Loucy (cell line): ENCODE data around the gene PAM16.

Experiments used
- H2AFZ ChIP-seq: fragments of 200-600 bp; sonication (generic); 2 replicates; pipeline ENCODE4 v1.6.0; 2016; ENCODE audit warnings: antibody characterized with exemption, mild to moderate bottlenecking, low read length, moderate library complexity
- H3F3A ChIP-seq: fragments of 200-600 bp; 2 replicates; pipeline ENCODE4 v1.6.0; 2016; ENCODE audit warnings: antibody characterized with exemption, low read depth, mild to moderate bottlenecking
- H3K27me3 ChIP-seq: fragments of 200-600 bp; sonication (generic); 2 replicates; pipeline ENCODE4 v1.6.1; 2014; ENCODE audit warnings: low read length, mild to moderate bottlenecking; ENCODE audit not compliant: insufficient read depth, poor library complexity, severe bottlenecking
- H3K36me3 ChIP-seq: fragments of 200-600 bp; sonication (generic); 2 replicates; pipeline ENCODE4 v1.6.1; 2016; ENCODE audit warnings: low read length; ENCODE audit not compliant: insufficient read depth
- H3K4me1 ChIP-seq: fragments of 200-600 bp; sonication (generic); 2 replicates; pipeline ENCODE4 v1.5.1; 2014; ENCODE audit warnings: low read length, mild to moderate bottlenecking; ENCODE audit not compliant: insufficient read depth, poor library complexity, severe bottlenecking
- H3K4me2 ChIP-seq: fragments of 200-600 bp; sonication (generic); 2 replicates; pipeline ENCODE4 v1.6.0; 2014; ENCODE audit warnings: antibody characterized with exemption, low read length, low read depth, mild to moderate bottlenecking; ENCODE audit not compliant: poor library complexity, severe bottlenecking
- H3K4me3 ChIP-seq: fragments of 200-600 bp; sonication (generic); 2 replicates; pipeline ENCODE4 v1.5.1; 2014; ENCODE audit warnings: low read length, mild to moderate bottlenecking, mixed read lengths; ENCODE audit not compliant: poor library complexity, severe bottlenecking
- H3K79me2 ChIP-seq: fragments of 200-600 bp; sonication (generic); 2 replicates; pipeline ENCODE4 v1.6.1; 2014; ENCODE audit warnings: low read length; ENCODE audit not compliant: insufficient read depth
- H3K9ac ChIP-seq: fragments of 200-600 bp; sonication (generic); 2 replicates; pipeline ENCODE4 v1.6.0; 2014; ENCODE audit warnings: mild to moderate bottlenecking, low read depth, low read length, moderate library complexity; ENCODE audit not compliant: poor library complexity, severe bottlenecking
- H3K9me2 ChIP-seq: fragments of 200-600 bp; sonication (generic); replicated peaks from 2 replicates; pipeline ENCODE4 v1.6.1; 2016; ENCODE audit warnings: low read depth, low read length, mixed read lengths
- H3K9me3 ChIP-seq: fragments of 200-600 bp; sonication (generic); 2 replicates; pipeline ENCODE4 v1.6.1; 2014; ENCODE audit warnings: mild to moderate bottlenecking, antibody characterized with exemption, low read length, low read depth; ENCODE audit not compliant: insufficient read depth
- H4K20me1 ChIP-seq: fragments of 200-600 bp; sonication (generic); 2 replicates; pipeline ENCODE4 v1.6.0; 2014; ENCODE audit warnings: antibody characterized with exemption, low read length, mild to moderate bottlenecking; ENCODE audit not compliant: insufficient read depth, poor library complexity, severe bottlenecking
- CTCF ChIP-seq: fragments of 200-600 bp; sonication (generic); conservative IDR thresholded peaks from 2 replicates; pipeline ENCODE4 v1.5.1; 2014; ENCODE audit warnings: mild to moderate bottlenecking, antibody characterized with exemption, low read length
- EZH2phosphoT487 ChIP-seq: fragments of 200-600 bp; IDR thresholded peaks from 2 replicates; pipeline ENCODE4 v1.6.1; 2018; ENCODE audit warnings: antibody characterized with exemption, mild to moderate bottlenecking, moderate library complexity, borderline replicate concordance

Gene PAM16

GRCh38 chr16:4362476-4363135, 11.5 kb upstream of the PAM16 start:
- Histone ChIP-seq H3K9me2 (no peaks in the 10 kb centered on the region), H3K9ac (no peak overlapping the region), H3F3A (no peaks in the 10 kb centered on the region), H3K9me3 (no peaks in the 10 kb centered on the region), H4K20me1 (no peaks in the 10 kb centered on the region), H3K4me1 (no peaks in the 10 kb centered on the region), H3K79me2 (no peaks in the 10 kb centered on the region), H3K27me3 (no peaks in the 10 kb centered on the region), H3K4me3 (no peak overlapping the region), H2AFZ (no peak overlapping the region), H3K4me2 (no peak overlapping the region), H3K36me3 (peaks cover 8% of the 10 kb centered on the region; the same call in 1 of the 2 replicates)
- TF ChIP-seq CTCF, result no peak
- no peak for TF ChIP-seq EZH2phosphoT487

- H3K79me2 ChIP-seq, result no peaks in the 10 kb centered on the region
- TF ChIP-seq EZH2phosphoT487 (no peak), CTCF (no peak)
- peaks cover 8% of the 10 kb centered on the region; the same call in 1 of the 2 replicates for H3K36me3 ChIP-seq
- H3K27me3 ChIP-seq, result no peaks in the 10 kb centered on the region
- H3K9ac ChIP-seq, result no peak overlapping the region
- no peaks in the 10 kb centered on the region for H4K20me1 ChIP-seq
- H3K9me3 ChIP-seq, result no peaks in the 10 kb centered on the region
- H3F3A ChIP-seq, result no peaks in the 10 kb centered on the region
- H3K9me2 ChIP-seq, result no peaks in the 10 kb centered on the region
- no peak overlapping the region for H3K4me2 ChIP-seq
- H3K4me3 ChIP-seq, result no peak overlapping the region
- H3K4me1 ChIP-seq, result no peaks in the 10 kb centered on the region
- no peak overlapping the region for H2AFZ ChIP-seq
Observed at GRCh38 chr16:4361944-4362311, 10.8 kb upstream of the PAM16 start.

GRCh38 chr16:4361033-4361943, 10.2 kb upstream of the PAM16 start:
- H3K4me2 ChIP-seq, result no peak overlapping the region
- H3K27me3 ChIP-seq, result no peaks in the 10 kb centered on the region
- no peaks in the 10 kb centered on the region for H3K79me2 ChIP-seq
- H3K4me1 ChIP-seq, result no peaks in the 10 kb centered on the region
- peaks cover 8% of the 10 kb centered on the region; the same call in 1 of the 2 replicates for H3K36me3 ChIP-seq
- H3K9ac ChIP-seq, result no peak overlapping the region
- H2AFZ ChIP-seq, result no peak overlapping the region
- TF ChIP-seq CTCF (no peak), EZH2phosphoT487 (no peak)
- H3K4me3 ChIP-seq, result no peak overlapping the region
- H3K9me2 ChIP-seq, result no peaks in the 10 kb centered on the region
- no peaks in the 10 kb centered on the region for H3F3A ChIP-seq
- H3K9me3 ChIP-seq, result no peaks in the 10 kb centered on the region
- no peaks in the 10 kb centered on the region for H4K20me1 ChIP-seq
